Breast epithelium (tissue), 4 donors: ENCODE data around the gene RARA. TPM values are rescaled to one million over a fixed set of nuclear protein-coding genes. Genes with fewer than 3 reads are reported as not detected.
"Not testable (repeated sequence)": the region's sequence is repeated elsewhere in the genome, so short reads cannot be mapped to it uniquely, and the experiment has no call there.

Experiments
- DNase-seq, 2 donors: peaks; one replicate each; pipeline ENCODE4 v3.0.0-alpha.2; 2019; ENCODE audit warnings: low spot score in 2 of 2
- H3K27ac ChIP-seq, 2 donors: fragments of 200-600 bp; sonication (generic) in 1 of 2; one replicate each; pipeline ENCODE4 v1.5.1; 2016 to 2019; ENCODE audit warnings: mild to moderate bottlenecking in 1 of 2
- H3K27me3 ChIP-seq, 2 donors: fragments of 200-600 bp; sonication (generic) in 1 of 2; one replicate each; pipeline versions ENCODE4 v1.5.1 to v1.6.0; 2017 to 2019; ENCODE audit warnings: control low read depth in 1 of 2, mild to moderate bottlenecking in 1 of 2
- H3K36me3 ChIP-seq: fragments of 200-600 bp; one replicate; pipeline ENCODE4 v1.5.1; 2019
- H3K4me1 ChIP-seq, 2 donors: fragments of 200-600 bp; sonication (generic); one replicate each; pipeline ENCODE4 v1.5.1; 2016 to 2019; ENCODE audit warnings: control low read depth in 1 of 2
- H3K4me3 ChIP-seq, 3 donors: fragments of 200-600 bp; sonication (generic); 1 replicate in 2 of 3; 2 replicates in 1 of 3; pipeline ENCODE4 v1.5.1; 2016 to 2019; ENCODE audit warnings: mild to moderate bottlenecking in 3 of 3, moderate library complexity in 2 of 3
- H3K9me3 ChIP-seq, 2 donors: fragments of 200-600 bp; sonication (generic) in 1 of 2; one replicate each; pipeline ENCODE4 v1.5.1; 2016 to 2019; ENCODE audit warnings: control low read depth in 1 of 2
- POLR2A ChIP-seq: fragments of 450-650 bp; IDR thresholded peaks from one replicate; pipeline ENCODE4 v1.6.1; 2016; ENCODE audit warnings: antibody characterized with exemption, mild to moderate bottlenecking, moderate library complexity
- POLR2AphosphoS5 ChIP-seq, 3 donors: sonication (generic); formaldehyde crosslinking; IDR thresholded peaks; one replicate each; pipeline ENCODE4 v1.6.1; 2017; ENCODE audit warnings: antibody characterized with exemption in 3 of 3
- intact Hi-C: fragments of 100-400 bp; cut with DNase I; formaldehyde crosslinking; loops from one replicate; pipeline ENCODE4 v1.15.1; 2023; ENCODE audit warnings: low total_unique reads
- total RNA-seq, 3 donors: library from RNA; depleted of rRNA; stranded (reverse); fragments of >200 nt; gene quantifications; one replicate each; pipeline ENCODE4 v1.1.0, GENCODE V29; 2016
- TF ChIP-seq, protein P1 (sequence below), 3 donors: fragments of 450-650 bp; IDR thresholded peaks; one replicate each; pipeline ENCODE4 v1.5.1; 2016 to 2017; ENCODE audit warnings: antibody characterized with exemption in 3 of 3, mild to moderate bottlenecking in 3 of 3, moderate library complexity in 3 of 3

The RARA gene
- total RNA-seq, 3 donors from 2014 or later, result 14.2 to 31.2 (median 25.2) TPM

DNA sequence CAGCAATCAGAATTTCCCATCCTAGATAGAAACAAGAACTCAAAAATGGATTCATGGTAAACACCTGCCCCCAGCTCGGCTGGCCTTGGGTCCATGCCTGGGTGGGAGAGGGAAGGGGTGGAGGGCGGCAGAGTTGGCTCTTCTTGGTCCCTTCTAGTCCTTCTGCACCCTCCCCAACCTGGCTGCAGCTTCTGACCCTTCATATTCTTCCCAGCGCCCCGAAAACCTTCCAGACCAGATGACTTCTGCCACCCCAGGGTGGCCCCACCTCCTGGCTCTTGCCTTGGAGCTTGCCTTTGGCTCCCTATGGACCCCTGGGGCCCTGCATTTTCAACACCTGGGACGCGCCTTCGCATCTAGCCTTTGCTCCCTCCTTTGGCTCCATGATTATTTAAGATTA is 60.9 kb downstream of the RARA start:
- DNase-seq, result no peak
- no peaks in the 10 kb centered on the region for H3K9me3 ChIP-seq

DNA sequence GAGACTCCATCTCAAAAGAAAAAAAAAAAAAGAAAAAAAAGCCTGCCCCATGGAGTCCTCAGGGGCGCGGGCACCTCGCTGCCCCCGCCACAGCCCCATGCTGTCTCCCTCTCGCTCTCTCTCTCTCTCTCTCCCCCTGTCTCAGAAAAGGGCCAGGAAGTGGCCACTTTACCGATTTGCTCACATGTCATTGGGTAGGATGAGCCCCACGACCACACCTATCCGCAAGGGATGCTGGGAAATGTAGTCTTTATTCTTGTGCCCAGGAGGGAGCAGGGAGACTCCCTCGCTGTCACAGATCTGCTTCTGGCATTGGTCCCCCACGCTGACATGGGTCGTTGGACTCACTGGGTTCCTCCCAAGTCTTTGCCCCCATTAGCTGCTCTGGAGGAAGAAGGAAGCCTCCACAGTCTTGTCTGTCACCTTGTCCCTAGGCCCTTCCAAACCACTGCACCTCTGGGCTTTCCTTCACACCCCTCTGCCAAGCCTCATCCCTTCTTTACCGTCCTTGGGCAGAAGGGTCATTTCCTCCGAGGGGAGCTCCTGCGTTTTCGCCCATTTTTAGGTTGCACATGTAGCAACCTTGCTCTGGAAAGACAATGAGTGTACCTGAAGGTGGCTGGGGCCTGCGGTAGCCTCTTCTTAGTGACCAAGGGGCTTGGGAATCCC is 62.4 kb downstream of the RARA start:
- intact Hi-C loops, result no loop called here
- H3K4me3 ChIP-seq, result no peak overlapping the region
- H3K4me1 ChIP-seq, result no peaks in the 10 kb centered on the region
- TF ChIP-seq POLR2A, result no peak
- no peak for TF ChIP-seq POLR2AphosphoS5 (IDR thresholded peaks at IDR 0.05)
- TF ChIP-seq, protein P1, sequence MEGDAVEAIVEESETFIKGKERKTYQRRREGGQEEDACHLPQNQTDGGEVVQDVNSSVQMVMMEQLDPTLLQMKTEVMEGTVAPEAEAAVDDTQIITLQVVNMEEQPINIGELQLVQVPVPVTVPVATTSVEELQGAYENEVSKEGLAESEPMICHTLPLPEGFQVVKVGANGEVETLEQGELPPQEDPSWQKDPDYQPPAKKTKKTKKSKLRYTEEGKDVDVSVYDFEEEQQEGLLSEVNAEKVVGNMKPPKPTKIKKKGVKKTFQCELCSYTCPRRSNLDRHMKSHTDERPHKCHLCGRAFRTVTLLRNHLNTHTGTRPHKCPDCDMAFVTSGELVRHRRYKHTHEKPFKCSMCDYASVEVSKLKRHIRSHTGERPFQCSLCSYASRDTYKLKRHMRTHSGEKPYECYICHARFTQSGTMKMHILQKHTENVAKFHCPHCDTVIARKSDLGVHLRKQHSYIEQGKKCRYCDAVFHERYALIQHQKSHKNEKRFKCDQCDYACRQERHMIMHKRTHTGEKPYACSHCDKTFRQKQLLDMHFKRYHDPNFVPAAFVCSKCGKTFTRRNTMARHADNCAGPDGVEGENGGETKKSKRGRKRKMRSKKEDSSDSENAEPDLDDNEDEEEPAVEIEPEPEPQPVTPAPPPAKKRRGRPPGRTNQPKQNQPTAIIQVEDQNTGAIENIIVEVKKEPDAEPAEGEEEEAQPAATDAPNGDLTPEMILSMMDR (IDR thresholded peaks at IDR 0.05), result no peak
- no peak for DNase-seq
- H3K36me3 ChIP-seq, result no peaks in the 10 kb centered on the region
- H3K27me3 ChIP-seq, result no peaks in the 10 kb centered on the region
- H3K9me3 ChIP-seq, result no peaks in the 10 kb centered on the region
- no peak overlapping the region for H3K27ac ChIP-seq

More for the DNA sequence above, 60.9 kb downstream of the RARA start:
- intact Hi-C loops, result loop anchor here (5.0 kb wide), 1 partner anchor 627 kb away; the partner anchor contains the start of gene KRTAP3-2
- no peaks in the 10 kb centered on the region for H3K36me3 ChIP-seq
- H3K4me3 ChIP-seq, result no peak overlapping the region
- no peaks in the 10 kb centered on the region for H3K27me3 ChIP-seq
- TF ChIP-seq POLR2A (no peak), POLR2AphosphoS5 (IDR thresholded peaks at IDR 0.05) (no peak)
- TF ChIP-seq, protein P1 (IDR thresholded peaks at IDR 0.05), result no peak
- no peak overlapping the region for H3K27ac ChIP-seq
- H3K4me1 ChIP-seq, result no peaks in the 10 kb centered on the region

DNA sequence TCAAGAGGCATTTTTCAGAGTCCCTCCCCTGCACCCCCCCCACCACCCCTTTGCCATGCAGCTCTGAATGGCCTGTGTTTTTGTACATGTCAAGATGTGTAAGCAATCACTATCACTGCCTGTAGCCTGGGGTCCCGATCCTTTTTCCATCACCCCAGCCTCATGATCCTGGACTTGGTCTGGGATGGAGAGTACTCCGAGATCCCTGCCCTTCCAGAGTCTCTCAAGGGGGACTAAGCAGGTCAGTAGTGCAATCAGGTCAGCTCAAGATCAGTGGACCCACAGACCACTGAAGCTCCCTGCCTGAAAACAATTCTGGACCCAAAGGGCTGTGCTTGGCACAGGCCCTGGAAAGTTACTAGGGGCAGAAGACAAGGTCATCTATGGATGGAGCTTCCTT is 63.1 kb downstream of the RARA start:
- DNase-seq, result no peak
- Histone ChIP-seq H3K9me3 (no peaks in the 10 kb centered on the region), H3K4me1 (no peaks in the 10 kb centered on the region), H3K27me3 (no peaks in the 10 kb centered on the region), H3K27ac (no peak overlapping the region), H3K36me3 (no peaks in the 10 kb centered on the region), H3K4me3 (no peak overlapping the region)
- TF ChIP-seq POLR2AphosphoS5 (IDR thresholded peaks at IDR 0.05) (no peak), POLR2A (no peak)
- TF ChIP-seq, protein P1 (IDR thresholded peaks at IDR 0.05), result no peak
- intact Hi-C loops, result no loop called here

DNA sequence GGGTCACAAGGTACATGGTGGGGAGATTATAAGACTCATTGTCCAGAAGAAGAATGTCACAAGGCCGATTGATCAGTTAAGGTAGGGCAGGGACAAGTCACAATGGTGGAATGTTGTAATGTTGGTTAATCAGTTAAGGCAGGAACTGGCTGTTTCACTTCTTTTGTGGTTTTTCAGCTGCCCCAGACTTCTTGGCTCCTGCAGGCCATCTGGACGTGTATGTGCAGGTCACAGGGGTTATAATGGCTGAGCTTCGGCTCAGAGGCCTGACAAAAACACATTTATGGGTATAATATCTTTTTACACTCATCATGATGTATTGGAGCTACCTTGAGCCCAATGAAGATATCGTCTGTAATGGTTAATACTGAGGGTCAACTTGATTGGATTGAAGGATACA is 63.7 kb downstream of the RARA start:
- H3K9me3 ChIP-seq, H3K4me1 ChIP-seq, DNase-seq, H3K27me3 ChIP-seq, H3K4me3 ChIP-seq, H3K36me3 ChIP-seq, intact Hi-C loops, H3K27ac ChIP-seq: not testable (repeated sequence)

DNA sequence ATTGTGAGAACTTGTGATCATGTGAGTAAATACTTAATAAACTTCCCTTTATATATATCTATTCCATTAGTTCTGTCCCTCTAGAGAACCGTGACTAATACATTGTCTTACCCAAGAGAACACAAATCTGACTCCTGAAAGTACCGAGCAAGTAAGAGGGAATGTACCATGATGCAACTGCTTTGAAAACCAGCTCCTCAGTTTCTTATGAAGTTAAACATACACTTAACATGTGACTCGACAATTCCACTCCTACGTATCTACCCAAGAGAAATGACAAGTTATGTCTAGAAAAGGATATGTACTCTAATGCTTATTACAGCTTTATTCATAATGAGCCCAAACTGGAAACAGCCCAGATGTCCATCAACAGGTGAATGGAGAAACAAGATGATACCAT is 64.3 kb downstream of the RARA start:
- Histone ChIP-seq H3K27me3 (no peaks in the 10 kb centered on the region), H3K4me1 (no peaks in the 10 kb centered on the region), H3K4me3 (no peak overlapping the region), H3K36me3 (no peaks in the 10 kb centered on the region), H3K9me3 (no peaks in the 10 kb centered on the region), H3K27ac (no peak overlapping the region)
- no peak for DNase-seq
- TF ChIP-seq, protein P1 (IDR thresholded peaks at IDR 0.05), result no peak
- intact Hi-C loops, result no loop called here

DNA sequence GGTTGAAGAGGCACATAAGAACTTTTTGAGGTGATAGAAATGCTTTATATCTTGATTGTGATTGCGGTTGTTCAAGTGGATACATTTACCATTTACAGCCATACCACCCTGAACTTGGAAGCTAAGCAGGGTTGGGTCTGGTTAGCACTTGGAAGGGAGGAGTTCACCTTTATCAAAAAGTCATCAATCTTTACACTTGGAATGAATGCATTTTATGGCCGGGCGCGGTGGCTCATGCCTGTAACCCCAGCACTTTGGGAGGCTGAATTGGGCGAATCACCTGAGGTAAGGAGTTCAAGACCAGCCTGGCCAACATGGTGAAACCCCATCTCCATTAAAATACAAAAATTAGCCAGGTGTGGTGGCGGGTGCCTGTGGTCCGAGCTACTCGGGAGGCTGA is 65.0 kb downstream of the RARA start:
- no peaks in the 10 kb centered on the region for H3K4me1 ChIP-seq
- no peak for DNase-seq
- H3K9me3 ChIP-seq, result no peaks in the 10 kb centered on the region
- TF ChIP-seq, protein P1 (IDR thresholded peaks at IDR 0.05), result no peak
- TF ChIP-seq POLR2A, result no peak
- TF ChIP-seq POLR2AphosphoS5 (IDR thresholded peaks at IDR 0.05), result no peak
- no peaks in the 10 kb centered on the region for H3K36me3 ChIP-seq
- no peaks in the 10 kb centered on the region for H3K27me3 ChIP-seq
- intact Hi-C loops, result no loop called here
- no peak overlapping the region for H3K4me3 ChIP-seq
- H3K27ac ChIP-seq, result no peak overlapping the region
